ENCODE results near the gene UNC5C. TPM values are rescaled to one million over a fixed set of nuclear protein-coding genes. Genes with fewer than 3 reads are reported as not detected.

Gene UNC5C
- total RNA-seq, 1 experiment from 2014 or later: 8.2 TPM

GRCh38 chr4:95120456-95120855 lies 428.3 kb downstream of the UNC5C start:
- TF ChIP-seq SIN3A (IDR thresholded peaks at IDR 0.05; ENCODE audit: borderline replicate concordance, insufficient read depth, low read depth, low read length): no peak
- TF ChIP-seq CTCF (IDR thresholded peaks at IDR 0.05): no peak
- H3K4me1 ChIP-seq (ENCODE audit: control insufficient read depth, insufficient read depth, low read length): no peaks in the 10 kb centered on the region
- H3K27ac ChIP-seq (ENCODE audit: low read length): no peak overlapping the region
- no TSS peak for BruUV-seq (replicated peaks)
- CTCF ChIA-PET: no interaction called here
- no peaks in the 10 kb centered on the region for H3K36me3 ChIP-seq (ENCODE audit: control insufficient read depth, insufficient read depth, low read length)
- no peak for ATAC-seq
- no peaks in the 10 kb centered on the region for H3K9me3 ChIP-seq (ENCODE audit: control insufficient read depth, insufficient read depth, low read depth, low read length)
- H3K4me3 ChIP-seq (ENCODE audit: low read depth in 2 of 2, low read length in 2 of 2): no peak overlapping the region
- DNase-seq (ENCODE audit: low read depth, low spot score): no peak
- POLR2A ChIA-PET: no interaction called here
- intact Hi-C loops (cut with micrococcal nuclease; ENCODE audit: unreplicated experiment) (loop anchor here (10.0 kb wide), 1 partner anchor 496 kb away; no protein-coding TSS in a partner anchor), in situ Hi-C loops (cut with HindIII; ENCODE audit: low pct_unique_long_range_greater_than_20kb, low sequenced_read_pairs) (no loop called here)
- H3K27me3 ChIP-seq (ENCODE audit: control insufficient read depth, insufficient read depth, low read length): no peaks in the 10 kb centered on the region

GRCh38 chr4:95118497-95118896 lies 430.3 kb downstream of the UNC5C start:
- ChIA-PET POLR2A (no interaction called here), CTCF (no interaction called here)
- intact Hi-C loops (cut with micrococcal nuclease; ENCODE audit: unreplicated experiment) (no loop called here), in situ Hi-C loops (cut with HindIII; ENCODE audit: low pct_unique_long_range_greater_than_20kb, low sequenced_read_pairs) (no loop called here)
- no peak for TF ChIP-seq CTCF (IDR thresholded peaks at IDR 0.05)
- no peak for TF ChIP-seq REST (IDR thresholded peaks at IDR 0.05; ENCODE audit: insufficient read depth in 1 of 2, low read depth in 2 of 2, low read length in 1 of 2)
- TF ChIP-seq TCF7L2 (IDR thresholded peaks at IDR 0.05; ENCODE audit: low read depth, low read length): no peak
- TF ChIP-seq SIN3A (IDR thresholded peaks at IDR 0.05; ENCODE audit: borderline replicate concordance, insufficient read depth, low read depth, low read length): no peak
- no peak for TF ChIP-seq POLR2AphosphoS5 (IDR thresholded peaks at IDR 0.05; ENCODE audit: low read depth, low read length)
- Histone ChIP-seq H3K27ac (ENCODE audit: low read length) (no peak overlapping the region), H3K4me3 (ENCODE audit: low read depth in 2 of 2, low read length in 2 of 2) (no peak overlapping the region), H3K9me3 (ENCODE audit: control insufficient read depth, insufficient read depth, low read depth, low read length) (no peaks in the 10 kb centered on the region), H3K27me3 (ENCODE audit: control insufficient read depth, insufficient read depth, low read length) (no peaks in the 10 kb centered on the region), H3K36me3 (ENCODE audit: control insufficient read depth, insufficient read depth, low read length) (no peaks in the 10 kb centered on the region), H3K4me1 (ENCODE audit: control insufficient read depth, insufficient read depth, low read length) (no peaks in the 10 kb centered on the region)
- no TSS peak for BruUV-seq (replicated peaks)
- DNase-seq (ENCODE audit: low read depth, low spot score): no peak
- ATAC-seq: no peak

Data from Panc1 (cell line).